NCI-H69 (cell line): ENCODE measurements around the gene KAT8.
"Not testable (repeated sequence)": the region's sequence is repeated elsewhere in the genome, so short reads cannot be mapped to it uniquely, and the experiment has no call there.

Experiments used
- DNase-seq: peaks from one replicate; lab custom pipeline; 2025; lab: John Stamatoyannopoulos, UW

The KAT8 gene

DNA sequence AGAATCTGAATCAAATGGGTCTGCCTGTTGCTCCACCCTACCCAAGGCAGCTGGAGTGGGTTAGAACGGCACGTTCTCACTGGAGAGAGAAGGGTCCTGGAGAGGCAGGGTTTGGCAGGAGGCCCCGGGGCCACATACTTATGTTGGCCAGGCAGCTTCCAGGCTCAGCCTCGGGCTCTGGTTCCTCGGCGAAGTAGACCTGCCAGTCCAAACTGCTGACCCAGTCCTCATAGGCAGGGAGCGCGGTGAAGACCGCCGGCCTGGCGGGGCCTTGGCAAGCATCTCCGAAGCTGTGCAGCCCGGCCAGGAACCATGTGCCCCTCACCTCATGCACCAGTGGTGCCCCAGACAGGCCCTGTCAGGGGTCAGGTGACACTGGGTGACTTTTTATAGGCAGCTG, 33.5 kb upstream of the KAT8 start:
- DNase-seq: no peak

DNA sequence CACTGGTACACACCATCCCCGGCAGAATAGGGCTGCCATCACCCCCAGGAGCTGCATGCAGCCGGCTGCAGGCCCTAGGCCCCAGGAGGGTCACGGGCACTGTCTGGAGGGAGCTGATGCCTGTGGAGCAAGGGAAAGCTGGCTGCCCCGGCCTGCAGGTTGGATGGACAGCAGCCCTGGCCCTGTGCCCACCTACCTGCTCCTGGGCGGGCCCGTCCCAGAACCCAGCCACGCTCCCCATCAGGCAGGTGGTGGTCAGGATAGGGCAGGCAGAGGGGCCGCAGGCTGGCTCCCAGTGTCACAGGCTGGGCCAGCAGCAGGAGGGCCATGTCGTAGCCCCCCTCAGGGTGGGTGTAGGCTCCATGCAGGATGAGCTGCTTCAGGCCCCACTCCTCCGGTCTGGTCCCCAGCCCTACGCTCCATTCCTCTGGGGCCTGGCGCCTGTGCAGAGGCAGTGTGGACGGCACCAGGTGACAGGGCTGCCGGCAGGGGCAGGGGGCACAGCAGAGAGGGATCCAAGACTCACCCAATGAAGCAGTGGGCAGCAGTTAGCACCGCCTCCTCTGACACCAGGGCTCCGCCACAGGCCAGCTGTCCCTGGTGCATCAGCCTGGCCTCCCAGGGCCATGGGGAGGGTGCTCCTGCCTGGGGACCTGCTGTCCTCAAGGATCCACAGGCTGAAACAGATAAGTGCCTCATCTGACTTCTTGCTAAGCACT, 32.7 kb upstream of the KAT8 start:
- DNase-seq: no peak

DNA sequence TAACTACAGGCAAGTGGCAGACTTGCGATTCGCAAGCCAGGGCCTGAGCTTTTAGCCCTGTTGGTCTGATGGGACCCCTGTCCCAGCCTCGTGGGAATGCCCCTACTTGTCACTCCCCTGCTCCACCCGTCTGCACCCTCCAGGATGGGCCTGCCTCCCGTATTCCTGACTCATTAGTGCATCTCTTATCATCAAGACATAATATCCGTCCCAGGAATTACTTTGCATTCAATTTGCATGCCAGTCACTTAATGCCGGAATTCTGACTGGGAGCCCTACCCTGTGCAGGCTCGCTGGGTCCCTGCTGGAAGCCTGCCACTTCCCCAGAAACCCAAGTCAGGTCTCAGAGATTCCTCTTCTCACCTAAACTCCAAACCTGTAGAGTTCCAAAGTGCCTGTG, 32.1 kb upstream of the KAT8 start:
- DNase-seq: no peak

DNA sequence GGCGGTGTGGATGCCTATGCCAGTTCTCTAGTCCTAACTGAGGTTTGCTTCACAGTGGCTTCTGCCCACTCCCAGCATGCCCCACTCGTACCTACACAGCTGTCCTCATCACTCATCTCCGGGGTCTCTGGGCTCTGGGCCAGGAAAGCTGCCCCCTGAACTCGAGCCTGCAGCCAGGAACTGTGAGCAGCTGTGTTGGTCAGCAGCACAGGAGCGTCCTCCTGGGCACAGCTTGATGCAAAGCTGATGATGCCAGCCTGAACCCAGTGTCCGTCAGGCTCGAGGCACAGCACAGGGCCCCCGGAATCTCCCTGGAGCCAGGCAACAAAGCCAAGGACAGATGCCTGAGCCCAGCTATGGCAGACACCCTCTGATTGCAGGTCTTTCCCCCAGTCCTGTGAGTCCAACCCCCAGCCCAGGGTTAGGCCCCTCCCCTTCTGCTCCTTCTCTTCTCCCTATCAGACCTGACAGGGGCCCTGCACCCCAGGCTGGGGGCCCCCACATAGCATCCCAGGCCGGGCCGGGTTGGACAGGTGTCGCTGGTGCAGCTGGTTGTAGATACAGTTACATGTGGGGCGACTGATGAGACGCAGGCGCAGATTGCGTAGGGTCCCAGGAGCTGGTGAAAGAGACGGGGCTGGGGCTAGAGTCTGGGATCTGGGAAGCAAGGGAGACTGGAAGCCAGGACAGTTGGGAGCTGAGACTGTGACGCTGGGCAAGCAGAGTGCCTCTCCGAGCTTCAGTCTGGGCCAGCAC, 31.4 kb upstream of the KAT8 start:
- no peak for DNase-seq

DNA sequence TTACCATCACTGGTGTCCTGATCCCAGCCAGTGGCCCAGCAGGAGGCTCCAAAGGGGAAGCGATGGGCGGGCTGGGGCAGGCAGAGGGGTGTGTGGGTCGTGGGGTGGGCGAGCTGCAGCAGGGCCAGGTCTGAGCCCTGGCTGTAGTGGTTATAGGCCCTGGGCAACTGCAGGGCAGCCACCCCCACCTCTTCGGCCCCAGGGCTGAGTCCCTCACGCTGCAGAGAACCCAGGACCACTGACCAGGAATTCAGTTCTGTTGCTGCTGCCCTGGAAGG, 30.9 kb upstream of the KAT8 start:
- no peak for DNase-seq

DNA sequence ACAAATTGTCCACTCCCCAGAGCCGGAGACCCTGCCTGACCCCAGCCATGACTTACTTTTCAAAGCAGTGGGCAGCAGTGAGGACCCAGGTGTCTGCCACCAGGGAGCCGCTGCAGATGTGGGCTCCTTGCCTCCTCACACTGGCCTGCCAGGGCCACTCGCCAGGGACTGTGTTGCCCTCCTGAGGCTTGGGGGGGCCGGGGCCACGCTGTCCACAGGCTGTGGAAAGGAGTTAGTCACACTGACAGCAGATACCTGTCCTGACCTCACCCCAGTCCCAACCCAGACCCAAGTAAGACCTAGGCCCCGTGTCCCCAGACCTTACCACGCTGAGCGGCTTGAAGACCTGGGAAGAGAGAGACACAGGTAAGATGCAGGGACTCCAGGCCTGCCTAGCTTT, 30.0 kb upstream of the KAT8 start:
- DNase-seq: no peak

DNA sequence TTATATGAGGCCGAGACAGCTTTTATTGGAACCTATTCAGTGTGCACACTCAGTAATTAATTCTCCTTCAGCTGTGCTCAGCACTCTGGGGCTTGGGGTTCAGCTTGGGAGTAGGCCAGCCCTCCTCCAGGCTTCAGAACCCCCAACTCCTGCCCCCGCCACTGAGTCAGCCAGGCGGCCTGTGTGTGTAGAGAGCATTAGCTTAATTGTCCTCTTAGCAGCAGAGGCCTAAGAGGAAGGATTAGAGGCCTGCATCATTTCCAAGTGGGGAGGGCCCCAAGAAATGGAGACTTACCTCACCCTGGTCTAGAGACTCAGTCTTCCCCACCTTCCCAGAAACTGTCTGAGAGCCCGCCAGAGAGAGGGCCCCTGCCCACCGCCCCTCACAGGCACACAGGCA, 29.5 kb upstream of the KAT8 start:
- no peak for DNase-seq

DNA sequence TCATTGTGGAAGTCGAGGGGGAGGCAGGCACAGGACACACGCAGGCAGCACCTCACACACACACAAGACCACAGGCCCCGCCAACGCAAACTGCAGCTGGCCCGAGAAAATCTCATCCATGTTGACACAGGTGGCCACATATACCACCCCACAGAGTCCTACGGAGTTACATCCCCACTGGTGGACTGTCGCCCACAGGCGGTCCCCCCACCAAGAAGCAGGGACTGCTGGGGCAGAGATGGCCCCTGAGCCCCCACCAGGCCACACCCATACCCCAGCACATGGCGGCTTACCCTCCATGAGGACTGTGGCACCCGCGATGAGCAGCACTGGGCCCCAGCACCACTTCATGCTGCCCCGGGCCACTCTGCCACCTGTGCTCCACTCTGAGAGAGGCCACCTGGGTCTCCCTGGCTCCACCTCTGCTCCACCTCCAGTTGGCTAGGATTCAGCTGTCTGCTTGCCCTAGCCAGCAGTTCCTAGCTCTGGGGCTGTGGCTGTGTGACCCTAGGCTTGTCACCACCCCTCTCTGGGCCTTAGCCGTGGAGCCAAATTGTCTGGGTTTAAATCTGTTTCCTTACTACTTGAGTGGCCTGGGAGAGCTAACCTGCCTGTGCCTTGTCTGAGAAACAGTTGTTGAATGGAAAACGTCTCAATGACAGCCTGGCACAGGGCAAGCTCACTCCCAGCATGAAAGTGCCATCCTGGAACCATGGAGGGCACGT, 28.8 kb upstream of the KAT8 start, which contains the start of gene PRSS53:
TSS of gene PRSS53 (minus strand) at position 485 of the 725 bp plus-strand sequence. CDS start at position 351, 134 bp downstream.
- DNase-seq: peak; percentile 65

DNA sequence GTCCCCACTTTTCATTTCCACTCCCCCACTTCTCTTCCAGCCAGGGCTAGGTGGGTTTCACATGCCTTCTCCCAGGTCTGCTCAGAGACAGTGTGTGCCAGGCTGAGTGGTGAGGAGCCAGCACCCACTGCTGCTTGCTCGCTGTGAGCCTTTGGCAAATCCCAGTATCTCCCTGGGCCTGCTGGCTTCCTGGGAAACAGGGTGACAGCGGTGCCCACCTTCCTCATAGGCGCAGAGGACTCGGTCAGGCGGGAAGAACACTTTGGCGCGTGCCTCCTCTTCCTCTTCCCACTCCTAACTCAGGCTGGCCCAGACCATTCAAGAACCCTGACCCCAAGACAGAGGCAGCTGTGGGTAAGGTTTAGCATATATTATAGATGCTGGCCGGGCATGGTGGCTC, 28.3 kb upstream of the KAT8 start:
- no peak for DNase-seq

DNA sequence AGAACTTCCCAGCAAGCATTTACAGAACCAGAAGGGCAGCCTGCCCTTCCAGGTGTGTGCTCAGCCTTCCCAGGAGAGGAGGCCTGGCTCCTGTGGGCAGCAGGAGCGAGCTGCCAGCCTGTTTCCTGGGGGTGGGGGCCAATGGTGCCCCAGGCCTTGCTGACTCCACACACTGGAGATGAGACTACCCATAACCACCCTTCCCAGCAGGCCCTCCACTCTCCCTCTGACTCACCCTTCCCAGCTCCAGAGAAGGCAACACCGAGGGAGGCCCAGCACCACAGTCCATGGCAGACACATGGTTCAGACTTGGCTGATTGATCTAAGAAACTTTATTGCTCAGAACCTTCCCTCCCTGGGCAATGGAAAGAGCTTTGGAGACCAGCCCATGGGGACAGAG, 26.9 kb upstream of the KAT8 start:
- DNase-seq: no peak

DNA sequence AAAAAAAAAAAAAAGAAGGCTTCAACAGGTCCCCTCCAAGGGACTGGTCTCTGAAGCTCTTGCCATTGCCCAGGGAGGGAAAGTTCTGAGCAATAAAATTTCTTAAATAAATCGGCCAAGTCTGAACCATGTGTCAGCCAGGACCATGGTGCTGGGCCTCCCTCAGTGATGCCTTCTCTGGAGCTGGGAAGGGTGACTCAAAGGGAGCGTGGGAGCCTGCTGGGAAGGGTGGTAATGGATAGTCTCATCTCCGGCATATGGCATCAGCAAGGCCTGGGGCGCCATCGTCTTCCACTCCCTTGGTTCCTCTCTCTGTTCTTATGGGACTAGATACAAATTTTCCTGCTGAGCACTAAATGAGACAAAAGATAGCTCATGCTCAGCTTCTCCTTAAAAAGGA, 25.1 kb upstream of the KAT8 start:
- DNase-seq: no peak

DNA sequence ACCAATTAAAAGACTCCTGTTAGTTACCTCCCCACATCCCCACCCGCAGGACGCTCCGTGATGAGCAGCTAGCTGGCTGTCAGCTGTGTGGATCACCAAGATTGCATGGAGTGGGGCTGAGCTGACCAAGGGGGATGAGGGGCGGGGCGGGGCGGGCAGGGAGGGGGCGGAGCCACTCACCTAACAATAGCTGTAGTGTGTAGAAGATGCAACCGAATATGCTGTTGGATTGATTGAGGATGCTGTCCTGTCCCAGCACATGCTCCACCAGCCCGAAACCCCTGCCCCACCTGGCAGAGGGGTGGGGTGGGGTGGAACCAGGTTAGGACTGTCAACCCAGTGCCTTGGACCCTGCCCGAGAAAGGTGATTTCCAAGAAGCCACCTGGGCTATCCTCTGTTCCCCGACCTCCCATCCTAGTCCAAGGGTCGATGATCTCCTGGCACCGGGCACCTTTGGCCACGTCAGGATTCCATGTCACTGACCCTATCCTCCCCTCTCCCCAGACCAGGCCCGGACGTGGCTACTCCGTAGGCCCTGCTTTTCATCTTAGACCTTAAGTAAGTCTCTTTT, 24.2 kb upstream of the KAT8 start:
- DNase-seq: peak; percentile 61

DNA sequence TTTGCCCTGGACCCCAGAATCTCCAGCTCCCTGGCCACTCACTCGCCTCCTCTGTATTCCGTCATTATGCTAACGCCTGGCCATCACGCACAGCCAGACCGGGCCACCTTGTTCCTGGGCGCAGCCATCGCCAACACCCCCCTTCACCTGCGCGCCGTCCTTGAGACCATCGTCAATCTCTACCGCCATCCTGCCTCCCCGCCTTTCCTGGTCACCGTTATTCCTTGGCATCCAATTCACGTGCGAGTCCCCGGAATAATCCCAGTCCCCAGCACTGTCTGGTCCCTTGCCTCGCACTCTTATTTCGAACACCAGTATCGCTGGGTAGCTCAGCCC, 23.4 kb upstream of the KAT8 start:
- DNase-seq: peak; percentile 66

DNA sequence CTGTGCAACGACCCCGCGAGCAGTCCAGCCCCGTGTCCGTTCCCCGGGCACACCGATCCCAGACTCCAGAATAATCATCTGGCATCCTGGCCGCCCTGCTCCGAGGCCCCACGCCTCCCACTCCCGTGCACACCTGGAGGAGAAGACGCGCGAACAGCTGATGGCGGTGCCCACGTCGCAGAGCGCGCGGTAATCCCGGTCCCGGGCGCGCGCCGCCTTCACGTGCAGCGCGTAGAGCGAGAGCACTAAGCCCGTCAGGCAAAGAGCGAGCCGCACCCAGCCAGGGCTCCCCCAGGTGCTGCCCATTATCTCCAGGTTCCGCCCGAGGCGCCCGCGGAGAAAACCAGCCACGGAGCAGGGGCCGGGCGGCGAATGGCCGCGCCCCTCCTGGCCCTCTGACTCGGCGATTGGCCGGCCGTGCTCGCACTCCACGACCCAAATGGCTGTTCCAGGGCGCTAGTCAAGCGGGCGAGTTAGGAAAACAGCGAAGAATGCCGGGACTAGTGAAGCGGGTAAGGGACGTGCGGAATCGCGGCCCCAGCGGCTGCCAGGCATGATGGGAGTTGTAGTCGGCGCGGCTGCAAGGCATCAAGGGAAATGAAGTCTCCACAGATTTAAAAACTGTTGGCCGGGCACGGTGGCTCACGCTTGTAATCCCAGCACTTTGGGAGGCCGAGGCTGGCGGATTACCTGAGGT, 22.9 kb upstream of the KAT8 start, which contains the start of gene VKORC1:
TSS of gene VKORC1 (minus strand) at position 374 of the 697 bp plus-strand sequence. CDS start at position 306, 68 bp downstream.
- DNase-seq: peak; percentile 99

DNA sequence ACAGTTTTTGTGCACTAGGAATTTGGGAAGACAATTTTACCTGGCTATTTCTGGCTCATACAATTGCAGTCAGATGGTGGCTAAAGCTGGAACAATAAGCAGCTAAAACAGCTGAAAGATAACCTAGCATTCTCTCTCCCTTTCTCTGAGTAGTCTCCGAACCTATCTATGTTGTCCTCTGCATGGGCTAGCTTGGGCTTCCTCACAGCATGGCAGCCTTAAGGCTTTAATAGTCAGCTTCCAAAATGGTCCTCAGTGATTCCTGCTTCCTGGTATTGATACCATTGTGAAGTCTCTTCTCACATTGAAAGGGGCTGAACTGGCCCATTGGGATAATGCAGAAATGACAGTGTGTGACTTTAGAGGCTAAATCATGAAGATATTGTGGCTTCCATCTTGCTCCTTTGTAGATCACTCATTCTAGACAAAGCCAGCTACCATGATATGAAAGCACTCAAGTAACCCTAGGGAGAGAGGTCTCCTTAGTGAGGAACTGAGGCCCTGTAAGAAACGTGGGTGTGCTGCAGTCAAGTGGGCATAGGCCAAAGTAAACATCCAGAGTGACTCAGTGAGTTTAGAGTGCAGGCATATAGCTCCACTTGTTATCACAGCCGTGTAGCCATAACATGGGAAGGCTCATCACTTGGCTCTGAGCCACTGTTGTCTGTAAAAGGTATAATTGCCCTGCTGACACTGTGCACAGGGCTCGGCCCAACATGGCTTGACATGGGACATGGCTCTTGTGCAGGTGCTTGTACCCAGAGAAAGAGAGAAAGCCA, 17.4 kb upstream of the KAT8 start:
- no peak for DNase-seq

DNA sequence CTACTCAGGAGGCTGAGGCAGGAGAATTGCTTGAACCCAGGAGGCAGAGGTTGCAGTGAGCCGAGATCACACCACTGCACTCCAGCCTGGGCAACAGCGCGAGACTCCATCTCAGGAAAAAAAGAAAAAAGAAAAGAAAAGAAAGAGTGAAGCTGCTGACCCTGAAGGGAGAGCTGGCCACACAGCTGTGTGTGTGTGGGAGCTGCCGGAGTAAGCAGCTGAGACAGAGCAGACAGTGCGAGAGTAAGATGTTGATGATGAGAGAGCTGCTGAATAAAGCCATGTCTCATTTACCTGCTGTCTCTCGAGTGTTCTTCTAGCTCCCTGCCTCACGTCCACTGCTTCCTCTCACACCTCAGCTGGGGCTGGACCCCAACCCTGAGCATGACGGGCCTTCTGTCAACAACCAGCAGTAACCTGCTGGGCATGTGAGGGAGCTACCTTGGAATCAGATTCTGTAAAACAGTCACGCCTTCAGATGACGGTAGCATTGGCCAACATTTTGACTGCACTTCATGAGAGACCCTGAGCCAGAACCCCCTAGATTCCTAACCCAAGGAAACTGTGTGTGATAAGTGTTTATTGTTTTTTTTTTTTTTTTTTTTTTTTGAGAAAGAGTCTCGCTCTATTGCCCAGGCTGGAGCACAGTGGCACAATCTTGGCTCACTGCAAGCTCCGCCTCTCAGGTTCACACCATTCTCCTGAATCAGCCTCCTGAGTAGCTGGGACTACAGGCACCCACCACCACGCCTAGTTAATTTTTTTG, 16.4 kb upstream of the KAT8 start:
- not testable (repeated sequence) for DNase-seq

DNA sequence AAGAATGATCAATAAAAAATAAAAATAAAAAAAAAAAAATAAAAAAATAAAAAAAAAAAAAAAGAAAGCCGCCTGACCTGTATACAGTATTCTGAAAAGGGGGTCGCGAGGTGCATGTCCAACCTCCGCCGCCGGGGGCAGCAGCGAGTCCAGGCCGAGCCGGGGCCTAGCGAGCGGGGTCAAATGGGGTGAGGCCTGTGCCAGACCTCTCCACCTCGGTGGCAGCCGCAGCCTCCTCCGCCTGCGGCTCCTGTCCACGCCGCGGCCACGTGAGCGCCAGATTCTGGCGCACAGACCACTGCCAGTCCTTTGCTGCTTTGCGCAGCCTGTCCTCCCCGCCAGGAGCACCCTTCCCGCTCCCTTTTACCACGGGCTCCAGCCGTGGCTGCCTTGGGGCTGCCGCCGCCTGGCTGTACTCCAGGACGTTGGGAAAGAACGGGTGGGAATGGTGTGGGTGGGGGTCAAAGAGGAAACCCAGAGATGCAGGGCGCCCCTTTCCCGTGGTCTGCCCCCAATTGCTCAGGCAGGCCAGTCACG, 11.7 kb upstream of the KAT8 start:
- DNase-seq: peak; percentile 69

DNA sequence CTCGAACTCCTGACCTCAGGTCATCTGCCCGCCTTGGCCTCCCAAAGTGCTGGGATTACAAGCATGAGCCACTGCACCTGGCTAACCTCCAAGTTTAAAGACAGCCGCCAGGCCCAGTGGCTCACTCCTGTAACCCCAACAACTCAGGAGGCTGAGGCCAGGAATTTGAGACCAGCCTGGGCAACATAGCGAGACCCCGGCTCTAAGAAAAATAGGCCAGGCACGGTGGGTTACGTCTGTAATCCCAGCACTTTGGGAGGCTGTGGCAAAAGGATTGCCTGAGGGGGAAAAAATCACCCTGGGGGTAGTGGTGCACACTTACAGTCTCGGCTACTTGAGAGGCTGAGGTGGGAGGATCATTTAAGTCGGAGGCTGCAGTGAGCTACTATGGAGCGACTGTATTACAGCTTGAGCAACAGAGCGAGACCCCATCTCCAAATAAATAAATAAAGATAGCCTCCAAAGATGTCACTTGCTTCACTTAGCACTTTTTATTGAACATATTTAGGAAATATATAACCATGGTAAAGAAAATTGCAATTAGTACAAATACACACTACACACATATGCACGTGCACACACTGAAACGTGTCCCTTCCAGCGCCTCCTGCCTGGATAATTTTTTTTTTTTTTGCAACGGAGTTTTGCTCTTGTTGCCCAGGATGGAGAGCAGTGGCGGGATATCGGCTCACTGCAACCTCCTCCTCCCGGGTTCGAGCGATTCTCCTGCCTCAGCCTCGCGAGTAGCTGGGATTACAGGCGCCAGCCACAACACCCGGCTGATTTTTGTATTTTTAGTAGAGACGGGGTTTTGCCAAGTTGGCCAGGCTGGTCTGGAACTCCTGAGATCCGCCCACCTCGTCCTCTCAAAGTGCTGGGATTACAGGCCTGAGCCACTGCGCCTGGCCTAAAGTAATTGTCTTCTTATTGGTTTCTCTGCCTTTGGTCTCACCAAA, 10.7 kb upstream of the KAT8 start:
- DNase-seq: no peak

DNA sequence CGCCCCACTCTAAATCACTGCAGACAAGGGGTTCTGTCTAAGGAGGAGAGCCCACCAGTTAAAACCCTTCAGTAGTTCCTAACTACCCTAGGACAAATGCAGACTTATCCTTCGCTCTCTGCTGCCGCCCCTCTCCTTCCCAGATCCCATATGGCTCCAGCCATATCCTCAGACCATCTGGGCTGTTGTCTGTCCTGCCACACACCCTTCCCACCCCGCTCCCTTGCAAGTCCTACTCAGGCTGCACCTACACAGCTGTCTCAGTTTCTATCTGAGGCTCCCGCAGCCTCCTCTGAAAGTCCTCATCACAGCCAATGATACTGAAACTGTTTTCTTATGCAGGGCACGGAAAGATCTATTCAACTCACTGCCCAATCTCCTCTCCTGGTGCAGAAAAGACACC, 10.0 kb upstream of the KAT8 start:
- no peak for DNase-seq
